Inferior parietal cortex (tissue), 1 donor: ENCODE data around the gene PRKN.

ENCODE experiments used
- DNase-seq: peaks from one replicate; pipeline ENCODE4 v3.0.0-alpha.2; 2016; ENCODE audit errors: extremely low spot score

The PRKN gene

DNA sequence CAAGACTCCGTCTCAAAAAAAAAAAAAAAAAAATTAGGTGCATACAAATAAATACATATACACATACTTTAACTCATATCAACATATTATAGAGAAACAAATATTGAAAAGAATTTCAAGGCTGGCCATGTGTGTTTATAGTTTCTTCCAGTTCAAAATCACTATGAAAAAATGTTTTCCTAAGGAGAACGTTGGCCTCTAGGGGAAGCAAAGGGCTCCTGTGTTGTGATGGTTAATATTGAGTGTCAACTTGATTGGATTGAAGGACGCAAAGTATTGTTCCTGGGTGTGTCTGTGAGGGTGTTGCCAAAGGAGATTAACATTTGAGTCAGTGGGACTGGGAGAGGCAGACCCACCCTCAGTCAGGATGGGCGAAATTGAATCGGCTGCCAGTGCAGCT lies 1271.7 kb downstream of the PRKN start:
- no peak for DNase-seq

DNA sequence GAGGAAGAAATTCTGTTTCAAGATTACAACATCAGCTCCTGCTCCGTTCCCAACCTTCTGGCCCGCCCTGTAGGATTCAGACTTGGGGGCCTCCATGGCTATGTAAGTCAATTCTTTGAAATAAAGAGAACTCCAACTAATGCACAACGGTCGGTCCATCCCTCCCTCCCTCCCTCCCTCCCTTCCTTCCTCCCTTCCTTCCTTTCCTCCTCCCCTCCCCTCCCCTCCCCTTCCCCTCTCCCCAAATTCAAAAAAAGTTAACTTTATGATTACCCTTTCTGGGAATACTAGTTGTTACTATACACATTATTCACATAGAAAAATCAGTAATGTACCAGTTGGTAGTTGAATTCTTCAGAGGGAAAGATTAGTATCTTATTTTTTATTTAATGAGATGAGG lies 1274.0 kb downstream of the PRKN start:
- DNase-seq: no peak

DNA sequence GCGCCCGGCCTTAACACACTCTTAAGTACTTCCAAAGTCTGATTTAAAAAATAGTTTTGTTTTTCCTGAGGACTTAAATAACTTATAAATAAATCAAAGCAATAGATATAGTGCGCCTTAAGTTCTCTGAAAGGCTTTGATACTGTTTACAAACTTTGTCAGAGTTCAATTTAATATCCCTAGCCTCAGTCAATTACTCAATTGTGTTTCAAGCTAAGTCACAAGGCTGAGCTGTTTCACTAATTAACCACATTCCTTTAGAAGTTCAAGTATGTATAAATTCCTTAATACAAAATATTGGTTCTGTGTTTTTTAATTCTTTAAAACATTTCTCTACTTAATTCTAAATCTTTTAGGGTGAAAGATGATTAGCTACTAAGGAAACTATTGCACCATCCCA lies 1275.3 kb downstream of the PRKN start:
- no peak for DNase-seq

DNA sequence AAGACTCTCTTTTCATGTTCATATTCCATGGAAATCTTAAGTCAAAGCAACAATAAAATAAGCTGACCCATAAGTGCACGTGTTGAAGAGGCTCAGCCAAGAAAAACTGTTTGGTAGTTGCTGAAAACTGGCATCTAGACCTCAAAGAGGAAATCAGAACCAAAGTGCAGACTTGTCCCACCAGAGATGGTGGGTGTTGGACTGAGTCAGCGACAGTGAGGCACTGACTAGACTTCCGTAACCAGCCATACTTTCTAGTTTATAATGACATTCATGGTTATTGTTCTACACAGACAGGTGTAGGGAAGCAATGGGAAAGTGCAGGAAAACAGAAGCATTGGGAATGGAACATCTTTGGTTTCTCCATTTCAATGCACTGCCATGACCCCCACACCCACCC lies 1278.0 kb downstream of the PRKN start:
- no peak for DNase-seq

DNA sequence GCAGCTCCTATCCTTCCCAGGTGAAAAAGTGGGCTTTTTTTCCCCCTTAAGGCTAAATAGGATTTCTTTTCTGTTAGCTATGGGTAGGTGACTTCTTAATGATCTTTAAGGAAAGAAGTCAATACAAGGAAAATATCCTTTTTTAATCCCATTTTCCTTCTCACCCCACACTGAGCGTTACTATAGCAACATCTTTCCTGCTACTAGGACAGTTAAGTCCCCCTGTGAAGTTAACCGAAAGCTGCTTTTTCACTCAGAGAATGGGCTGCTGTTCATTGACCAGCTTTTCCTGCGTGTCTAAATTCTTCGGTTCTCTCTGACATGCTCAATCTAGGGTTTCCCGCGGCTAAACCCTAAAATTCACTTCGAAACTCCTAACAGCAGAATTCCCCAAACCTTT lies 1280.6 kb downstream of the PRKN start:
- DNase-seq: peak; percentile 27

DNA sequence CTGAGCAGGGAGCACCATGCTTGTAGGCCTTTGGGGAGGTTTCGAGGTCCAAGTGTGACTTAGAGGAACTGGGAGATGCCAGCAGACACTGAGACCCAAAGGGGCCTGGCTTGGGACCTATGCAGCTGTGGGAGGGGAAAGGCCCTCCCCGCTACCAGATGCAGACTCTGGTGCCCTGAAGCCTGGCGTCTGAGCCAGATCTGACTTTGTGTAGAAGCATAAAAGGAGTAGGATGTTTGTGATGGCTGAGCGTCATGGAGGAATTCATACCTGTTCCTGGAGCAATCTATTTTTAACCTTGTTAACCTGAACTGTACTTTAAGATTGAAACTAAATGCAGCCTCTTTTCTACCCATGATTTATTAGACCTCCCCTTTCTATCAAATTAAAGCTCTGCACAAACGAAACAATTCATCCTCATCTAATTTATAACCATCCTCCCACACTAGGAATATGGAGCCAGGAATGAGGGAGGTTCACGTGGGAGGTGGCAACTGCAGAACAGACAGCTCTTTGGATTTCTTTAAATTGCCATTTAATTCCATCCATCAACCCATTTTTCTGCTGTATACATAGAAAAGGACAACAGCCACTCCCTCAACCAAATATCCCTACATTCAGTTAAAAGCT lies 1281.2 kb downstream of the PRKN start:
- peak; percentile 43 for DNase-seq

DNA sequence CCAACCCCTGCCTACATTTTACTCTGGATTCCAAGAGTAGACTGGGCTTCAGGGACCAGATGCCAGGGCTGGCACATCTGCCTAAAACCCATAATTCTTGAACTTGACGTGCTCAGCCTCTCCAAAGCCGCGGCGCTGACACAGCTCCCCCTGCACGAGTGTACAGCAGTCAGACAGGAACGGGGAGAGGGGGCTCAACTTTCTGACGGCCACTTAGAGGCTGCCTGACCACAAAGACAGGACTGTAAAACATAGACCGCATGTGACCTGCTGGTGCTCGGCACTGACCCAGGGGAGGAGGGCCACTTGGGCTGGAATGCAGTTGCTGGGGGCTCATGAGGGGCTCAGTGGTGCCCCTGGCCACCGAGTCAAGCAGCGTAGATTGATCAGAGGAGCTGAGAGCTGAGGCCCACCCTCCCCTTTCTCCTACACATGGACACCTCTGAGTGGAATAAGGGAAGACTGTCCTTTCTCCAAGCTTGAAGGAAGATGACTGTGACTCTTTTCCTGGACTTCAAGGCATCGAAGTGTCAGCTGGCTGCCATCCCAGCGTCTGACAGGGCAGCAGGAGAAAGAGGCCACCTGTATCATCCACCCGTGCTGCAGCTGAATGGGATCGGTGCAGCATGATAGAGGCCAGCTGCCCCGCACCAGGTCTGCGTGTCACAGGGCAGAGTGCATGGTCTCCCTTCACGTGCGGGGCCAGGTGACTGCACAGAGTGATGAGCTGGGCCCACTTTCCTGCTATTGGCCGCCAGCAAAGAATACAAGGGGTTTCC lies 1282.4 kb downstream of the PRKN start:
- DNase-seq: no peak

DNA sequence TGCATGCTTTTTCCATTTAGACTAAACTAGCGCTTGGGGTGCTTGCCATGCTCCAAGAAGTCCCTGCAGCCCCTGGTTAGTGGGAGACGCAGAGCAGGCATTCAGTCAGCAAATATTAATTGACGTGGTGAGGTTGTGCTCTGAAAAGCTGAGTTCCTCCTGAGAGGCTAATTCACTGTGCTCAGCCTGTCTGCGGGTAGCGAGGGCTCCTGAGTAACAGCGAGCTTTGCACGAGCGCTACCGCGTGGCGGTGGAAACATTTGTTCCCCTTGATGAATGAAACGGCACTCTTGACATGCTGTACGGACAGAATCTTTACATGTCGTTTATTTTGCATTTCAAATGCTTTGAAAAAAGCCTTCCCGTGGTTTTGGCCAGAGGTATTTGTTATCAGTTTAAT lies 1283.1 kb downstream of the PRKN start:
- peak; percentile 69 for DNase-seq

DNA sequence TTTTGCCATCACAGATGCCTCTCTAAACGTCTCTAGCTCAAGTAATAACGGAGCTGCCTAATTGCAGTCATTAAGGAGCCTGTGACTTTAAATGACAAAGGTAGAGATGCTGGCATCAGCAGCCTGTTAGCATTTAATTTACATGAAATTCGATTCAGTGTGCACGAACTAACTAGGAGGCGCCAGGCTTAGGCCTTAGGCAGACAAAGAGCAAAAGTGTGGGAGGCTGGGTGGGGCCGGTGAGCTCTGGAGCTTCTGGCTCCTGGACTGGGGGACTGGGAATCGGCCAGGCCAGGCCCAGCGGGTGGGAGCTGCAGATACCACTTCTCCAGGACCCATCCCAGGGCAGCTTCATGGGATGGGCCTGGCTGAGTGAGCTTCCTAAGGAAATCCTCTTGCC lies 1283.7 kb downstream of the PRKN start:
- DNase-seq: no peak

DNA sequence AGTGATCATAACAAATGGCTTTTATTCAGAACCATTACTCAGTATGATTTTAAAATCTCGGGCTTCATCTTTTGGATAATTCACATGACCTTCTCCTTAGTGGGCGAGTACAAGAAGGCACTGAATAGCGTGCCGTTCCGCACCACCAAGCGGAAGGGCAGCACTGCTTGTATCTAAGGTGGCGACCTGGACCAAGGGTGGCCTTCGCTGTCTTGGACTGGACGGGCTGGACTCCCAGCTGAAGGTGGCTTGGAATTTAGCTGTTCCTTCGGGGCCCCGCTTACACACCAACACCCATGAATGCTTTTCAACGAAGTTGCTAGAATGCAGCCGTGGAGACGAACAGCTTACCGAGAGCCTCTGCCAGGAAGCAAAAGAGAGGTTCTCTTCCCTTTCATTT lies 1285.1 kb downstream of the PRKN start:
- no peak for DNase-seq

DNA sequence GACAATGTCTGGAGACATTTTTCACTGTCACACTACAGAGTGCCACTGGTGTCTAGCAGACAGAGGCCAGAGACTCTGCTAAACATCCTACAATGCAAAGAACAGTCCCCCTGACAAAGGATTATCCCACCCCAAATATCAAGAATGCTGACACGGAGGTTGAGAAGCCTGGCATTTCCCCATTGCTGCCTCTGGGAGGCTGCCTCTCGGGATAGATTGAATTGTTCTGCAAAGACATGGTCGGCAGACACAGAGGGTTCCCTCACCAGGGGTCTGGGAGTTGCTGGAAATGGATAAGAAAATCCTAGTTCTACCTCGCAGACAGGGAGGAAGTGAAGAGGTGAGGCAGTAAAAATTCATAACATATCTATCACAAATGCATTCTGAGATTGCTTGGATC lies 1287.3 kb downstream of the PRKN start:
- no peak for DNase-seq

DNA sequence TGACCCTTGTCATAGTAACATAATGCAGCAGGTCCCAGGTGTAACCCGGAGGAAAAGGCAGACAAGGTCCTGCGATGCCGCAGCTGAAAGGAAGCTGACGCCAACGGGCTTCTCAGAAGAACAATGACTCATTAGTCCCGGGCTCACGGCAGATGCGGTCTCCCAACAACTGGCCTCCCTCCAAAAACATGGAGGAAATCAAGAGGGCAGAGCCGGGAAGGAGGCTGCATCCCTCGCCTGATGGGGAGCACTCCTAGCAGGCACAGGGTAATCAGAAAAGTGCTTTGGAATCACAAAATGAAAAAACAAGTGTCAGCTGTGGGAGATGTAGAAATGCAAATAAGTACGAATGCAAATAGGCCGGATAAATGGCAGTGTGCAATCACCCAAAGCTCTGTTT lies 1288.5 kb downstream of the PRKN start:
- DNase-seq: peak; percentile 93

DNA sequence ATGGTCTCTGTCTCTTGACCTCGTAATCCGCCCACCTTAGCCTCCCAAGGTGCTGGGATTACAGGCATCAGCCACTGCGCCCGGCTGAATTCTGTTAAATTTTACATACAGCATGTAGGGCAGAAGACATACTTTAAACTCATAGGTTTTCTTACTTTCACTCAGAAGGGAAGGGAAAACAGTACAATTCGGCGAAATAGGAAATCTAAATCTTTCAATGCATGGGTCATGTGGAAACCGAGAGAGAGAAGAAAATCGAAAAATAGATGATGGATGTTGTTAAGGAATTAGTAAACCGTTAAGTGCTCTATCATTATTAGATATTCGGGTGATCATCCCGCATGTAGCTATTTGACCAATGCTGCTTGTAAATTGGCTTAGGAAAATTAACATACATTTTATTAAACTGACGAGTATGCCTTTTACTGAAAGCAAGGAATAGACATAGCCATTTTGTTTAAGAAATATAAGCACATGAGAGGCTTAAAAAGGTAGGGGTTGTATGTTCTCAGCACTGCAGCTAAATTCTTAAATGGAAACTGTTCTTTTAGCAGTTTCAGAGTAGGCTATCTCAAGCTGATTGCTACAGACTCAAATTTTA lies 1289.0 kb downstream of the PRKN start:
- peak; percentile 27 for DNase-seq

DNA sequence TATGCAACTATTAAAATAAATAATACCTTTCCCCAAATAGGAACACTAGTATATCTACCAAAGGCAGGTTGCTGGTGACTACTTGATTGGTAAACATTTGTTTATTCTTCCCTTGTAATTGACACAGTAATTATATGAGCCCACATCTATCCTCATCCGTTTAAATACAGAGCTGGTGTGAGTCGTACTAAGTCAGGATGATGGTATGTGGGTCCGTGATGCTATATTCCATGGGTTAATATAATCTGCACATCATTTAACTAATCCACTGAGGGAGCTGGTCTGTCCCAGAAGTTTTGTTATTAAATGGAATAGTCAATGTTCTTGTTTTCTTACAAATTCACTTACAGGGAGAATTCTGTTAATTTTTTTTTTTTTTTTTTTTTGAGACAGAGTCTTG lies 1289.7 kb downstream of the PRKN start:
- DNase-seq: no peak

DNA sequence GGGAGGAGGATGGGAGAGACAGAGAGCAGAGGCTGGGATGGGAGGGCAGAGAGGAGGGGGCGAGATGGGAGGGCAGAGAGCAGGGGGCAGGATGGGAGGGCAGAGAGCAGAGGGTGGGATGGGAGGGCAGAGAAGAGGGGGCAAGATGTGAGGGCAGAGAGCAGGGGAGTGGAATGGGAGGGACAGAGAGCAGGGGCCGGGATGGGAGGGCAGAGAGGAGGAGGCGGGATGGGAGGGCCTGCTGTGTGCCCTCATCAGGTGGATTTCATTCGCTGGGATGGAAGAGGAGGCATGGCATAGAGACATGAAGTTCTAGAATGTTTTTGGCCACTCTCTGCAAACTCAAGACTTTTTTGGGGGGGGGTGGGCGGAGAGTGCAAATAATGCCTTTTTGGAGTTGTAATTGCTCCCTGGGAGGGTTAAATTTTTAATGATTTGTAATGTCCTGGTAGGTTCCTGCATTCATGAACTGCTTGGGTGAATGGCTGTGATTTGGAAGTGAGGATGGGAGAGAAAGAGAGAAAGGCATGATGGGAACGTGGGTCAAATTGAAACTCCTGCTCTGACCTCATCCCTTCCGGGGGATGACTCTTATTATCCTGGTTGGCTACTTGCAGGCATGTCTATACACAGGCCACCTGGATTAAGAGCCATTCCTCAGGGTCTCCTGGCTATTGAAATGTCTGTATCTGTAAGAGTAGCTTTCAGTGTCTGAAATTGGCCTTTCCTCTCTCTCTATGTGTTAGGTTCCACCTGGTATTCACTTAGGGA lies 1291.3 kb downstream of the PRKN start:
- DNase-seq: no peak

DNA sequence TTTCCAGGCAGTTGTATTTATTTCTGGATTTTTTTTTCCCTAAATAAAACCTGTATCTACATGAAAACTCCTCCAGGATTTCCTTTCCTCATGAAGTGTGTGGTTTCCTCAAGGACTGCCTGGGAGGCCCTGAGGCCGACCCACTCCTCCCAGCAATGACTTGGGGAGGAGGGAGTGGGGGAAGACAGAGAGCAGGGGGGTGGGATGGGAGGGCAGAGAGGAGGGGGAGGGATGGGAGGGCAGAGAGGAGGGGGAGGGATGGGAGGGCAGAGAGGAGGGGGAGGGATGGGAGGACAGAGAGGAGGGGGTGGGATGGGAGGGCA lies 1291.9 kb downstream of the PRKN start:
- no peak for DNase-seq

DNA sequence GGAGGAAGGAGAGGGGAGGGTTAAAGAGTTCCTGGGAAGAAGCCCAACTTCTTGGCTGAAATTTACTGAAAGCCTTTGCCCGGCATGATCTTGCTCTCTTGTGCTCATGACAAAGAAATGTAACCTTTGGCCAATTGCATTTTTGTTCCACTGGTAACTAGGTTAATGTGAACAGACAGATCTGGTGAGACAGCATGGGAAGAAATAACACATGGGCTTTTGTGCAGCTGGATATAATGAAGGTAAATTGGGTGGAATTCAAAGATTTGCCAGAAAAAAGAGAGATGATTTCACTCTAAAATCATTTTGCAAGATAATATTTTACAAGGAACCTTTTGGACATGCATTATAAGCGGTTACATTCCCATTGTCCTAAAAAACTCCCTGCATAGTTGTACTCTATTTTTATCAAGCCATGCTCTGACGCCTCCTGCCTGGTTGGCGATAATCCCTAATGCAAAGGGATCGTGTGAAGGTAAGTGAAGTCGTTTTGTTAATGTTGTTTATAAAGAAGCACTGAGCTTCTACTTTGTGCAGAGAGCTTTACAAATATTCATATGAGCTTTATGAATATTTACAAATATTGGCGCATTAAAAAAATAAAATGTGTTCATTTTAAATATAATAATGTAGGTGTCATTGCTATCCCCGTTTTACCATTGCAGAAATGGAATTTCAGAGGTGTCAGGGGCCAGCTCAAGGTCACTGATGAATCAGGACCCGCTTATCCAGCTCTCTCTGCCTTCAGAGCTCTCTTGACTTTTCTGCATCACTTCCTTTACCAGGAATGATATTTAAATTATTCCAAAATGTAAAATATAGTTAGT lies 1292.4 kb downstream of the PRKN start:
- DNase-seq: peak; percentile 51

DNA sequence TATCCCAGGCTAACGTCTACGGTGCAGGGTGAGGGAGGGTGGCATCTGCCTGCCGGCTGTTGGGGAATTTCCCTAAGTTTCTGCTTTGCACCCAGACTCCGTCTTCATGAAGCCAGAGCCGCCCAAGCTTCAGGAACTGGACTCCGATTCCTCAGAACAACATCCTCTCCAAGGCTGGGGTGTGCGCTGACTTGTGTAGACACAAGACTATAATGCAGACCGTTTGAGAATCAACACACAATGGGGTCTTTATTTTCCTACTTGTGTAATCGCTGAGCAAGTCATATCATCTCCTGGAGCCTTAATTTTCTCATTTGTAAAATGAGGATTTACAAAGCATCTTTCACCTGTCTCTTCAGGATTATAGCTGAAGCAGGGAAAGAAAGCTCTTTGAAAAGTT lies 1293.2 kb downstream of the PRKN start:
- DNase-seq: peak; percentile 42

DNA sequence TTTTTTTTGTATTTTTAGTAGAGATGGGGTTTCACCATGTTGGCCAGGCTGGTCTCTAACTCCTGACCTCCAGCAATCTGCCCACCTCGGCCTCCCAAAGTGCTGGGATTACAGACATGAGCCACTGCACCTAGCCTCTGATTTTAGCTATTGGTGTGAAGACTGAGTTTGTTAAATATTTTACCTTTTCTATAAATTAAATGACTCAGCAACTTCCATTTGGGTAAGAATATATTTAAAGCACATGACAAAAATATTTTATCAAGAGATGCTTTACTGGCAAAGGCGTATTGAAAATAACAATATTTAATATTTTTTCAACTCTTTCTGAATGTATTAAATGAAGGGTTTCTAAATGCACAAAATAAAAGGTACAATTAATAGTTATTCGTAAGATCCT lies 1295.0 kb downstream of the PRKN start:
- DNase-seq: no peak

DNA sequence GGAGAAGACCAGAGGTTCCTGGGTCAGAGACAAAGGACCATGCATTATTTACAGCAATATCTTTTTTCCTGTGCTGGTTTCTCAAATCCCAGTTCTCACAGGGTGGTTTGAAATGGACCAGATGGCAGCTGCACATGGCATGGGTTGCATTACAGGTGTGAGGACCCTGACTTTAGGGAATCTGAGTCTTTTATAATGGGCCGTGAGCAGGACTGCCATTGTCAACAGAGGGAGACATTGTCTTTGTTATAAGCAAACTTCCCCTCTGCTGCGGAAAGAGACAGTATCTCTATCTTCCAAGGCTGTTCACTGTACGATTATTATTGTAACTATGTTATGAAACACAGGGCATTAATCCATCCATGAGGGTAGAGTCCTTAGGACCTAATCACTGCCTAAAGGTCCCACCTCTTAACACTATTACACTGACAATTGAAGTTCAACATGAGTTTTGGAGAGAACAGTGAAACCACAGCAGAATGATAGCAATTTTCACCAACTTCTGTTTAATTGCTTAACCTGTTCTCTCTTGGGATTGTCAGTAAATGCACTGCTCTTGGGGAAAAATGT lies 1297.6 kb downstream of the PRKN start:
- DNase-seq: no peak

DNA sequence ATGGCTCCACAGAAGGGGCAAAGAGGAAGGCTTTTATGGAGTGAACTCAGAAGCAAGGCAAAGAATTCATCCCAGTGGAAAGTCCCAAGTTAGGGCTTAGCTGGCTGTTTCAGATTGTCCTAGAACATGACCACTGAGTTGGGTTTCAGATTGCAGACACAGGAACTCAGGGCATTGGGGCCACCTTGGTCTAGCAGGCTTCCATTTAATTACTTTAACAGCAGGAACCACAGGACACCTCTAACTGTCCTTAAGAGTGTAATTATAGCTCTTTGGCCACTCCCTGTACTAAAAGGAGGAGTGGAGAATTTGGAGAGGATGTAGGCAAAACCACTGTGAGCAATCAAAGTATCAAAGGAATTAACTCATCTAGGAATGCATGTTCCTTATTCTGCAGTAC lies 1303.1 kb downstream of the PRKN start:
- DNase-seq: no peak
